Measurements from ENCODE around the gene ISG15.
"Not testable (repeated sequence)": the region's sequence is repeated elsewhere in the genome, so short reads cannot be mapped to it uniquely, and the experiment has no call there.

ISG15 gene

GRCh38 chr1:1055841-1056736, 42.8 kb downstream of the ISG15 start:
- DNase-seq (ENCODE audit: low read depth, low spot score): no peak
- no peak overlapping the region for H3K27ac ChIP-seq

- DNase-seq (ENCODE audit: low read depth, low spot score); H3K27ac ChIP-seq: not testable (repeated sequence)
Measured at GRCh38 chr1:1057769-1058087, 44.4 kb downstream of the ISG15 start.

DNA sequence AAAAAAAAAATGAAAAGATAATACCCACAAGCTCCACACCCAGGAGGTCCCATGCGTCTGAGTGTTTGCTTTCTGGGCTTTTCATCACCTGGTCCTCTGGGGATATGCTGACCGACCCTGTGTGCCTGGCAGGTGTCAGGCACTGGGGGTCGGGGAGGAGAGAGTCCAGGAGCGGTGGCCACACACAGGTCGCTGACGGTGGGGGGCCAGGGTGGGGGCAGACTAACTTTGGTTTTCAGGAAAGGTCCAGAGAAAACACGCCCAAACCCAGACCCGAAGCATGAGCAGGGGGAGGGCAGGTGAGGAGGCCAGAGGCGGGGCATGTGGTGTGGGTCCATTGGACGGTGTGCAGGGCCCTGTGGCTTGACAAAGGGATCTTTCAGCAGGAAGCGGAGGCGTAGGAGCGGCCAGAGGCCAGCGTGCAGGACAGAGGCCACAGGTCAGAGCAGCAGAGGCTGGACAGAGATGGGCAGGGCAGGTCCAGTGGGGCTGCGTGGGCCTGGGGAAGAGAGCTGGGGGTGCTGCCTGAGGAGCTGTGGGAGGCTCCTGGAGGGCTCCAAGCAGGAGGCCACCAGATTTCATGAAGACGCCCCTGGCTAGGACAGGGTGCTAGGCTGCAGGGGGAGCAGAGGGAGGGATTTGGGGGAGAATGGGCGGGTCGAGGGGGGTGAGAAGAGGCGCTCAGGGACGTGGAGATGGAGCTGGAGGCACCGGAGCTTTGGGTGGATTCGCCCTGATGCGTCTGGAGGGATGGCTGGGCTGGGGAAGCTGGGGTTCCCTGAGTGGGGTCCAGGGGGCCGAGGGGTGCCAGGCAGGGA, 45.0 kb downstream of the ISG15 start:
- no peak for DNase-seq (ENCODE audit: low read depth, low spot score)
- no peak overlapping the region for H3K27ac ChIP-seq

- H3K27ac ChIP-seq: no peak overlapping the region
- DNase-seq (ENCODE audit: low read depth, low spot score): no peak
Measured at GRCh38 chr1:1058921-1059493, 45.7 kb downstream of the ISG15 start.

- DNase-seq (ENCODE audit: low read depth, low spot score): no peak
- no peak overlapping the region for H3K27ac ChIP-seq
Measured at GRCh38 chr1:1059494-1060280, 46.4 kb downstream of the ISG15 start.

GRCh38 chr1:1060281-1061000, 47.1 kb downstream of the ISG15 start:
- H3K27ac ChIP-seq: no peak overlapping the region
- no peak for DNase-seq (ENCODE audit: low read depth, low spot score)

- H3K27ac ChIP-seq: no peak overlapping the region
- no peak for DNase-seq (ENCODE audit: low read depth, low spot score)
Measured at GRCh38 chr1:1061682-1062345, 48.5 kb downstream of the ISG15 start.

DNA sequence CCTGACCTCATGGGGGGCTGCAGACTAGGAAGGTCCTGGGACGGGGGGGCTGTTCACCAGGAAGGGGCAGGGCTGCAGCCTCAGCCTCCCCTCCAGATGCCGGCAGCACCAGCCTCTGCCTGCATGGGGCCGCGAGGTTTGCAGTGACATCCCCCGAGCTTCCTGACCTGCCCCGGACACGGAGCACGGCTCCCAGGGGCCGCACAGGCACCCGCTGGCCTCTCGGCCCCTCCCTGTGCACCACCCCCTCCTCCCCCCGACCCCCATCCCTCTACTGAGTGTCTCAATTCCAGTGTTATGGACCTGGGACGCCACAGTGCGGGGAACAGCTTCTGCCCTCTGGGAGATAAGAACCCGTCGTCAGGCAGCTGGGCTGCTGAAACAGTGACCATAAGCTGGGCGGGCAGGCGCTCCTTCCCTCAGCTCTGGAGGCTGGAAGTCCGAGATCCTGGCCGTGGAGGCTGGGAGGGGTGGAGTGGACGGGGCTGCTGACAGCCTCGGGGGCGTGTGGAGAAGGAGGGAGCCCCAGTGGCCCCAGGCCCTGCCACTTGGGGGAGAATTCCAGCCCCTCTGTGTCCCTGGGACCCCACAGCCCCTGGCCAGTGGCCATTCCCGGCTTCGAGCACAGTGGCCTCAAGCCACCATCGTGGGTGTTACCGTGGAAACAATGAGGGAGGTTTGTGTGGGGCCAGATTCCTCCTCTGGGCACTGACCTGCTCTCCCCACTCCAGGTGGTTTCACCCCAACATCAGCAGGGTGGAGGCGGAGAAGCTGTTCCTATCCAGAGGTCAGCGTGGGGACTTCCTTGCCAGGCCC, 49.3 kb downstream of the ISG15 start:
- DNase-seq (ENCODE audit: low read depth, low spot score): no peak
- no peak overlapping the region for H3K27ac ChIP-seq

- DNase-seq (ENCODE audit: low read depth, low spot score): no peak
- no peak overlapping the region for H3K27ac ChIP-seq
Measured at GRCh38 chr1:1063261-1063944, 50.1 kb downstream of the ISG15 start.
